Lower leg skin (tissue), 3 donors: ENCODE measurements around the gene UBC.

ENCODE experiments used
- CTCF ChIP-seq, 3 donors: fragments of 450-650 bp; IDR thresholded peaks; one replicate each; pipeline ENCODE4 v1.5.1; 2016; ENCODE audit warnings: antibody characterized with exemption in 3 of 3, mild to moderate bottlenecking in 3 of 3, moderate library complexity in 2 of 3
- POLR2A ChIP-seq, 2 donors: fragments of 450-650 bp; IDR thresholded peaks; one replicate each; pipeline ENCODE4 v1.6.1; 2016 to 2017; ENCODE audit warnings: antibody characterized with exemption in 2 of 2, mild to moderate bottlenecking in 1 of 2, moderate library complexity in 1 of 2

GRCh38 chr12:124953689-124954405 is 39.4 kb upstream of the UBC start:
- no peak for TF ChIP-seq POLR2A (IDR thresholded peaks at IDR 0.05)
- TF ChIP-seq CTCF (IDR thresholded peaks at IDR 0.05) = no peak
